Dermis microvascular lymphatic vessel endothelial cell (primary cell): ENCODE results near the gene C1QTNF1. TPM values are rescaled to one million over a fixed set of nuclear protein-coding genes. Genes with fewer than 3 reads are reported as not detected.
"Not testable (repeated sequence)": the region's sequence is repeated elsewhere in the genome, so short reads cannot be mapped to it uniquely, and the experiment has no call there.

Source experiments
- DNase-seq, 2 donors: peaks; one replicate each; pipeline versions ENCODE4 v3.0.0 to v3.0.0-alpha.2; 2010; ENCODE audit warnings: low read depth in 2 of 2
- total RNA-seq: library from RNA; depleted of rRNA; stranded (reverse); fragments of >200 nt; gene quantifications from 2 replicates; pipeline ENCODE4 v1.2.1, GENCODE V29; 2014

The C1QTNF1 gene
- total RNA-seq, 1 donor from 2014 or later, result 10.7 TPM

- DNase-seq, result no peak
Measured at GRCh38 chr17:79052131-79052530, 28.2 kb downstream of the C1QTNF1 start.

DNA sequence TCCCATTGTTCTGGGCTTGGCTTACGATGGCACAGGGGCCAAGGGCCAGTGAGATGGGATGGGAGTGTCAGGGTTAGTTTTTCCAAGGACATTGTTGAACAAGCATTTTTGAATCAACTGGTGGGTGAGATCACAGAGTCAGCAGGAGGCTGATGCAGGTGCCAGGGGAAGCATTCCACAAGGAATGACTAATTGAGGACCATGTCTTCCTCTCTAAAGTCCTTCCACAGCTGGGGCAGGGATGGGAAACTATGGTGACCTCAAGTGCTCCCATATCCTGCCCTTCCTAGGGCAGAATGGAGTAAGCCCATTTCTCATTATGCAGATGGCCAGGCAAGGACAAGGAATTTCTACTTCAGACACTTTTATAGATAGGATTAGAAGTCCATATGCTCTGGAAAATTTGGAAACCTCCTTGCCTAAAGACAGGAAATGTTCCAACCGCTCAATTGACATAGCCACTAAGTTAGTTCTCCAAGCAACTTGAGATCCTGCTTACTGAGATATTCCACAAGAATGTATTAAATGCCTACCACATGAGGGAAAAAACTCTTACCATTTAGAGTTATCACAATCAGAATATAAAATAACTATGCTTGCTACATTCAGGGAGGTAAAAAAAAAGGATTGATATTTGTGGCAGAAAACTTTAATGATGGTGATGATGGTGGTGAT is 29.4 kb downstream of the C1QTNF1 start:
- peak in 1 of 2 donors; percentile 37 for DNase-seq

DNA sequence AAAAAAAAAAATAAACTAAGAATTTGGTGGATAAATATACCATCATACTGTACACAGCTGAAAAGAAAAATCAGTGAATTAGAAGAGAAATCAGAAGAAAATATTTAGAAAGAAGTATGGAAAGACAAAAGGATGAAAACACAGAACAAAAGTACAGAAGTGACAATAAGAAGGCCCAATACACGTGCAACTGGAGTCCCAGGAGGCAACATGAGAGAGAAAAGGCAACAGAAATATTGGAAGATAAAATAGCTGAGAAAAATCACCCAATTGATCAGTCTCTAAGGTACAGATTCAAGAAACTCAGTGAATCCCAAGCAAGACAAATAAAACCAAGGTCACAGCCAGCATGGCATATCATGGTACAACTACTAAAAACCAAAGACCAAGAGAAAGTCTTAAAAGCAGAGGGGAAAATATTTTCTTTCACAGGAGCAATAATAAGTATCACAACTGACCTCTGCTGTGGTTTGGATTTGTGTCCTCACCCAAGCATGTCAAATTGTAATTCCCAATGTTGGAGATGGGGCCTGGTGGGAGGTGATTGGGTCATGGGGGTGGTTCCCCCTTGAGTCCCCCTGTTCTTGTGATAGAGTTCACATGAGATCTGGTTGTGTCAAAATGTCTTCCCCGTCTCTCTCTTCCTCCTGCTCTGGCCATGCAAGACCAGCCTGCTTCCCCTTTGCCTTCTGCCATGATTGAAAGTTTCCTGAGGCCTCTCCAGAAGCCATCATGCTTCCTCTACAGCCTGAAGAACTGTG is 30.4 kb downstream of the C1QTNF1 start:
- DNase-seq, result peak in 1 of 2 donors; percentile 29

DNA sequence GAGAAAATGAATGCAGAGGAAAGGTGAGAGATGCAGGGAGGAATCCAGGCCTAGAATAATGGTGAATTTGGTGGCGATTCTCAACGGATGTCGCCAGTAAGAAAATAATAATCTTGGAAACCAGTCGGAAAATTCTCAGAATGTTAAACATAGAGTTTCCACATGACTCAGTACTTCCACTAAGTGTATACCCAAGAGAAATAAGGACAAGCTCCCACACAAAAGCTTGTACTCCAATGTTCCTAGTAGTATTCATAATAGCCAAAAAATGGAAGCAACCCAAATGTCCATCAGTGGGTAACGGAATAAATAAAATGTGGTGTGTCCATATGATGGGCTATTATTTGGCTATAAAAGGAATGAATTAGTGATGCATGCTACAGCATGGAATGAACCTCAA is 31.2 kb downstream of the C1QTNF1 start:
- no peak for DNase-seq

- DNase-seq, result no peak
Measured at GRCh38 chr17:79057737-79058385, 33.9 kb downstream of the C1QTNF1 start.

- DNase-seq, result no peak
Measured at GRCh38 chr17:79062691-79063090, 38.7 kb downstream of the C1QTNF1 start.

DNA sequence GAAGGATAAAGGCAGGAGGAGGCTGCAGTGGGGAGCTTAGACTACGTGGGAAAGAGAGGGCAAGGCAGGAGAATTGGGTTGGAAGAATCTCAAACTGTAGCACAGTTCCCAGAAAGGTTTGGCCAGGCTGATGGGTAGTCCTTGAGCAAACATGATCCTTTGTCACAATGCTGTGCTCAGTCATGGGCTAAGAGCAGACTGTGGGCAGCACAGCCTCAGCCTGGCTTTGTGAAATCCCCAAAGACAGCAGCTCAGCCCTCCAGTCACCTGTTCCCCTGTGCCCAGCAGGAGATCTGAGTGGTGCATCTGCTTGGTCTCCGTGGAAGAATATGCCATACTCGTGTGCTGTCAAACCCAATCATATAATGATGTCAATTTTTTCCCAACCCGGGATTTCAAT is 40.1 kb downstream of the C1QTNF1 start:
- no peak for DNase-seq

DNA sequence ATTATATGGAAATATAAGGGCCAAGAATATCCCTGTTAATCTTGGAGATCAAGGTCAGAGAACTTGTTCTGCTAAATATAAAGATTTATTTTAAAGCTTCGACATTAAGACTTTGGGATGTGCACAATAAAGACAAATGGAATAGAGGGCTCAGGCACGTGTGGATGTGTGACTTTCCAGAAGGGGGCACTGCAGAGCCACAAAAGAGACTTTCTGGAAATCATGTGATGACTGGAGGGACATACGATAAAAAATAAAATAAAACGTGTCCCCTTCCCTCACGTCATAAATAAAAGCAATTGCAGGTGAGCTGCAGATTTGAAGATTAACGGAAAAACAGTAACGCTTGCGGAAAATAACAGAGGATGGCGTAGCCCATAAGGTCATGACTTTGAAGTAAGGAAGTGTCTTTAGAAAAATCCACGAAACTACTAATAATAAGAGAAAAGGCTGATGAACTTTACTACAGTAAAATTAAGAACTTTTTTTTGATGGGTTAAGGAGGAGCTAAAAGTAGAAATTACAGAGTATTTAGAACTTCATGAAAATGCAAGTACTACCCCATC is 41.2 kb downstream of the C1QTNF1 start:
- peak; percentile 23 to 62 for DNase-seq

DNA sequence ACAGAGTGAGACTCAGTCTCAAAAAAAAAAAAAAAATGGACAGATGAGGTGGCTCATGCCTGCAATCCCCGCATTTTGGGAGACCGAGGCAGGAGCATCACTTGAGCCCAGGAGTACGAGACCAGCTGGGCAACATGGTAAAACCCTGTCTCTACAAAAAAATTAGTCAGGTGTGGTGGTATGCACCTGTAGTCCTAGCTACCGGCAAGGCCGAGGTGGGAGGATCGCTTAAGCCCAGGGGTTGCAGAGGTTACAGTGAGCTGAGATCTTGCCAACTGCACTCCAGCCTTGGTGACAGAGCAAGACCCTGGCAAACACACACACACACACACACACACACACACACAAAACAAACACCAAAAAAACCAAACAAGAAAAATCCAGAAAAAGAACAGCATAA is 43.0 kb downstream of the C1QTNF1 start:
- DNase-seq, result no peak

- DNase-seq, result no peak
Measured at GRCh38 chr17:79070266-79070880, 46.4 kb downstream of the C1QTNF1 start.

GRCh38 chr17:79071161-79071740 is 47.3 kb downstream of the C1QTNF1 start:
- no peak for DNase-seq

- DNase-seq, result no peak
Measured at GRCh38 chr17:79072544-79072943, 48.6 kb downstream of the C1QTNF1 start.

DNA sequence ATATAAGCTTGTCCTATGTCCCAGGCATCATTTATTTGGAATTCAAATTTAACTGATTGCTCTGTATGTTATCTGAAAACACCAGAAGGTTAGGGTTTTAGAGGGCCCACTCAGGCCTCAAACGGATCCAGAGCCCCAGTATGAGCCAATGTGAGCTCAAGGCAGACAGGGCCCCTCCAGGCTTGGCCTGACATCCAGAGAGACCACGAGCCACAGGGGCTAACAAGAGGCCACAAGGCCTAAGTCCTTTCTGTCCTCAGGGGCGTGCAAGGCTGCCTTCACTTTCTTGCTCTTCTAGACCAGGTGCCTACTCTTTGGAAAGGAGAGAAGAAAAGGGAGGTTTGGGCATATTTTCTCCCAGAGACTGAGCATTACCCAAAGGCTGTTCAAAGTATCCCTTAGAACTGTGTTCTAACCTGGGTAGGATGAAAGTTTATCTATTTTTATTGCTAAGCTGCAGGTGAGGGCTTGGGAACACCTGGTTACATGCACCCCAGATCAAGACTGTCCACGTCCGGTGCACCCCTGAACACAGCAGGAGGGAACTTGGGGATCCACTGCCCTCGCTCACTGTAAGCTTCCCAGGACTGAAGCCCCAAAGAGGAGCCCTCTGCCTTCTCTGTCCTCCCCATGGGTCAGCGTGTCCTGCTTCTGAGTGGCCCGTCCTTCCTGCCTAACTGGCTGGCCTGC is 49.2 kb downstream of the C1QTNF1 start:
- no peak for DNase-seq

DNA sequence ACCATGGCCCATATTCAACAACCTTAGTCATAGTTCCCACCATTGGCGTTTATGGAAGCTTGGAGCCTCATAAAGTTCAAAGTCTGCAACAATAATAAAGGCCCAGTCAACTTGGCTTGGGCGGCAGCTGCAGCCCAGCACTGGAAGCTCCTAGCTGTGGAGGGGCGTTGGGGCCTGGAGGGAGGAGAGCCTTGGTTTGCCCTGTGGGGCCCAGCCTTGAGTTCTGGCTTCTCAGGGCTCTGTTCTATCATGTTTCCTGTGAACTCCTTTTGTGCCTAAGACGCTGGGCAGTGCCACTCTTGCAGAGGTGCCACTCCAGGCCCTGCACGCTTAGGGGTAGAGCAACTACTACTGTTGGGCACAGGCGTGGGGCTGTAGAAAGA is 49.7 kb downstream of the C1QTNF1 start:
- no peak for DNase-seq

GRCh38 chr17:79074121-79074648 is 50.2 kb downstream of the C1QTNF1 start:
- not testable (repeated sequence) for DNase-seq

DNA sequence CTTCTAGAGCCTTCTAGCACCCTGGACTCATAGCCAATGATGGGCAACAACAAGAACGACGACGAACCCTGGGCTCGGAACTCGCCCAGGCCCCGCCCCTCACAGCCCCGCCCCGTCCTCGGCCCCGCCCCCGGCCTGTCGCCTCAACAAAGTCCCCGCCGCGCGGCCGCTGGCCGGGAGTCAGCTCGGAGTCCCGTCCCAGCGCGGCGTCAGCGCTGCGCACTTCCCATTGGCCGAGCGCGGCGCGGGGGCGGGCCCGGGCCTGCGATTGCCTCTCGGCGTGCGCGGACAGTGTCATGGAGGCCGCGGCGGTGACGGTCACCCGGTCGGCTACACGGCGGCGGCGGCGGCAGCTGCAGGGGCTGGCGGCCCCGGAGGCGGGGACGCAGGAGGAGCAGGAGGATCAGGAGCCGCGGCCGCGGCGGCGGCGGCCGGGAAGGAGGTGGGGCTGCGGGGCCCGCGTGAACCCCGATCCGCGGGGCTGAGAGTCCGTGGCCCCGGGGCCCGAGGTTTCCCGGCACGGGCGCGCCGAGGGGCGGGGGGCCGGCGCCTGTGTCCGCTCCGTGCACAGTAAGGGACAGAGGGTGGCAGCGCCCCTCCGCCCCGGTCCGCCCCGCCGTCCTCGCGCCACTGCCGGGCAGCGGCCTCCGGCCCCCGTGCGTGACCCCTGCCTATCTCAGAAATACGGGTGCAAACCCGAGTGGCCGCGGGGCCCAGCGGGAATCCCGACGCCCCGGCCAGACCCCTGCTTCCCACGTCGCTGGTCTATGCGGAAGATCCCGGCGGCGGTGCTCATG is 50.9 kb downstream of the C1QTNF1 start, which contains the start of gene ENGASE:
ENGASE (plus strand) TSS at position 176 of the 797 bp plus-strand sequence; CDS start at position 297, 121 bp downstream.
- peak; percentile 77 to 95 for DNase-seq

GRCh38 chr17:79075446-79075750 is 51.4 kb downstream of the C1QTNF1 start:
- no peak for DNase-seq

DNA sequence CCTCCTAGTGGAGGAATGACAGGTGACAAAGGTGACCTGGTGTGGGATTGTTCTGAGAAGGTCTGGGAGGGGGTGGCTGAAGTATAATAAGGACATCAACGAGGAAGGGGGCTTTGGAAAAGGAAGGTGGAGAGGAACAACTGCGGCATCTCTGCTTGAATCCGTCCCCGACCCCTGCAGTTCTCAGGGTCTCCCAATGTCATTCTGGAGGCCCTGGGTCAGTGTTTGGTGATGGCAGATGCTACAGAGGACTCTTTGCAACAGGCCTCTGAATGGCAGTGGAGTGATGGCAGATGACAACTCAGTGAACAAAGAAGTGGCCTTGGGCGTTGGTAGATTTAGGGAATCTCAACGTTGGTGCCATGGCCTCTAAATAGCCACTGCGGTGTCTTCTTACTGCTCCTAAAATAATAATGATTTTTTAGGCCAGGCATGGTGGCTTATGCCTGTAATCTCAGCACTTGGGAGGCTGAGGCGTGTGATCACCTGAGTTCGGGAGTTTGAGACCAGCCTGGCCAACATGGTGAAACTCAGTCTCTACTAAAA is 52.0 kb downstream of the C1QTNF1 start:
- no peak for DNase-seq

DNA sequence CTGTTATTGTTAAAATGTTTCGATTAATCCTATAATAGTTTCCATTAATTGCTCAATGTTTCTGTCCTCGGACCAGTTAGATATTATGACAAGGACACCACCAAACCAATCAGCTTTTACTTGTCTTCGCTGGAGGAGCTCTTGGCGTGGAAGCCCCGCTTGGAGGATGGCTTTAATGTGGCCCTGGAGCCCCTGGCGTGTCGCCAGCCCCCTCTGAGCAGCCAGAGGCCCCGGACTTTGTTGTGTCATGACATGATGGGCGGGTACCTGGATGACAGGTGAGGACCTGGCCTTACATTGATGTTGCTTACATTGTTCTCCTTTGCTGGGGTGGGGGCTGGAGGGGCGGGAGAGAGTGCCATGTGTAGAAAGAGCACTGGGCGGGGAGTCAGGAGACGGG is 53.6 kb downstream of the C1QTNF1 start:
- DNase-seq, result no peak
